Stimulated activated CD4-positive, alpha-beta T cell treated with anti-CD3 and anti-CD28 coated beads, Interleukin-4, amount 100 ng/mL, for 4 hours (primary cell): ENCODE results near the gene FAM149A.
A peak's percentile ranks its signal among the peaks of the same experiment; 100 is the strongest.

Experiments used
- DNase-seq, 2 experiments: peaks; one replicate each; pipeline ENCODE4 v3.0.0-alpha.2; 2020

FAM149A gene

GRCh38 chr4:186159613-186160012 is 55.1 kb downstream of the FAM149A start:
- DNase-seq = no peak

- peak in 1 of 2 experiments; percentile 25 for DNase-seq
Measured at GRCh38 chr4:186161138-186161537, 56.6 kb downstream of the FAM149A start.

- DNase-seq = no peak
Measured at GRCh38 chr4:186166852-186167512, 62.5 kb downstream of the FAM149A start.

DNA sequence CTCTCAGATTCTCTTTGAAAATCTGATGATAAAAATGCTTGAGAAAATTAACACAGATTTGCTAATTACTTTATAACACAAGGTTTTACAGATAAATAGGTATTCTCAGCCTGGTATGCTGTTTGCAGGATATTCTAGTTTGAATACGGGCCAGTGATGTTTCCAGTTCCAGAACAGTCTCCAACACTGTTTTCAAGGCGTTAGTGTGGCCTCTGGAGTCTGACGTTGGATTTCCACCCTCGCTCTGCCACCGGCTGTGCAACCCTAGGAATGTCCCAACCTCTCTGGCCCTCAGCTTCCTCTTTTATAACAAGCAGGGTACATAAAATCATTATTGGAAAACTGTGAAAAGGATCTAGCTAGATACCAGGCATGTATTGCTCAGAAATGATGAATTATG is 63.1 kb downstream of the FAM149A start:
- no peak for DNase-seq

DNA sequence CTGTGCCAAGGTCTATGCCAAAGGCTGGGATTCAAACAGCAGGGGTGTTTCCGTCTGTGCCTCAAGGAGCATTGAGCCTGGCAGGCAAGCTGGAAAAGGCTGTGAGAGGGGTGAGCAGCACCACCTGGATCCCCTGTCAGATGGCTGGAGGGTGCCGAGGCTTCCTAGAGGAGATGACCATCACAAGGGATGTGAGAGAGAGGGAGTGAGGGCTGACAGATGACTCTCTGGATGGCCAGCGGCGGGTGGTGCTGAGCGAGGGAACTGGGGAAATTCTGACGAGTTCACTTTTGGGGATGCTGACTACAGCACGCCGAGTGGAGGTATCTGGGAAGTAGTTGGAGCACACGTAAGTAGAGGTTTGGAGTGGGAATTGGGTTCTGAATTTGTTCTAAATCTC is 64.2 kb downstream of the FAM149A start:
- DNase-seq = no peak

- DNase-seq = no peak
Measured at GRCh38 chr4:186169333-186169944, 64.9 kb downstream of the FAM149A start.

DNA sequence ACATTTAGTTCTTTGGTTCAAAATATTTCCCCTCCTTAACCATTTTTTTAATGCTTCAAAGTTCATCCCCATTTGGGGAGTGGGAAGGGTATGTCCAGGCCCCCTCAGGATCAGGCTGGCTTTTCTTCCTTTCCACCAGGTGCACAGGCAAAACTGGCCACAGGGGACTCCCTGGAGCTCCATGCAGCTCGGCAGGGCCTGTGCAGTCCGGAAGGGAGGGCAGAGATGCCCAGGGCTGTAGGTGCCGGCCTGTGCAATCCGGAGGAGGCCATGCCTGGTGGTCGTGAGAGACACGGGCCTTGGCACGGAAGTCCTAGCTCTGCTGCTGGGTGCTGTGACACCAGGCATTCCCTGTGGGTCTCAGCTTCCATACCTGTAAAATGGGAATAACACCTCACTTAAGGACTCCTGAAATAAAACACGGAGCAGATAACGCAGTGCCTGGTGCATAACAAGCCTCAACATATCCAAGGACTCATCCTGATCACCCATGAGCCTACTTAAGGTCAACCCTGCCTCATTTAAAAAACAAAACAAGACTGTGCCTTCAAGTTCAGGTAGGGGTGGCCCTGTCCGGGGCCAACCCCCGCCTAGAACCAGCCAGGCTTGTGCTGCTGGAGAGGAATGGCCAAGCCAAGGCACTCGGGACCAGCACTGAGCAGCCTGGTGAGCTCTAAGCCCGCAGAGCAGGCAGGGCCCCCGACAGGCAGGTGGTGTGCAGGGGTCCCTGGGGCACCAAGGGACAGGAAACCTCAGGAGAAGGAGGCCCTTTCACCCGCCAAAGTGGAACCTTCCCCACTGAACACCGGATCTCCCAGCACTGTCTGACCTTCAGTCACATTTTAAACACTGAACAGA is 65.7 kb downstream of the FAM149A start:
- DNase-seq = no peak

GRCh38 chr4:186170966-186171365 is 66.5 kb downstream of the FAM149A start:
- DNase-seq = no peak

DNA sequence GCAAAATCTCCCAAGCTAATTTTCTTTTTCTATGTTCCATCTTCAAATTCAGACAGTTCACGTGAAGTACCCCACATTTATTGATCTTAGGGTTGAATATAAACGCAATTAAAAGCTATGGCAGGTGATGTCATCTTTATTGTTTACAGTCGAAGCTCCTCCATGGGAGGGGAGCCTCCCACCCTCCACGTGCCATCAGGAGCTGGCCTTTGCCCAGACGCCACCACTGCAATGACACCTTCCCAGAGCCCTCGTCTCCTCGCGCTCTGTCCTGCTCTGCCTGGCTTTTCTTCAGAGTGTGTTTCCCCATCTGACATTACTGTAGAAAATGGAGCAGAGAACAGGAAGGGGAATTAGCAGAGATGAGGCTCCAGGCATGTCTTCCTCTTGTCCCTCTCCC is 68.0 kb downstream of the FAM149A start:
- no peak for DNase-seq

- DNase-seq = no peak
Measured at GRCh38 chr4:186188107-186188506, 83.6 kb downstream of the FAM149A start.

GRCh38 chr4:186189656-186190055 is 85.2 kb downstream of the FAM149A start:
- DNase-seq = no peak

DNA sequence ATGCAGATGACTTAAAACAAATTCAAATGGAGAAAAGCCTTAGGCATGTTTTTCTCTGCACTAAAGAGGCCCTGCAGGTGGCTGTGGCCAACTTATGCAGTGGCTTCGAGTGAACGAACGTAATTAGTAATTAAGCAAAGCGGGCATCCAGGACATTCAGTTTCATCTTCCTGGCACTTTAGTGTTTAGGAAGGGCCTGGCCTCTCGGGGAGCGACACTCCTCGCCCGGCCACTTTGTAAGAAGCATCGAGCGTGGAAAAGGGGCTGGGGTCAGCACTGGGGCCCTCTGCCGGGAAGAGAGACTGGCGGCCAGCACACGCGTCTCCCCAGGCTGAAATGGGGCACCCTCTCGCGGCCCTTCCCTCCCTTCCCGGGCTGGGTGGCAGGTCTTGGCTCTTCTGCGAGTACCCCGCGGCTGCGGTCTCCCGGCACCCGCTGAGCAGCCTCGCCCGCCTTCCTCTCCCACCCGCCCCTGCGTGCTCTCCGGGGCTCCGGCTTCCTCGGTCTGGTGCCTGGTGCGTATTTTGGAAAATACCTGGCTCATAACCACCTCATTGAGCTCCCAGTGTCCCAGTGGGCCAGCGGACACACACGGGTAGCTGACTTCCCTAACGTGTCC is 86.2 kb downstream of the FAM149A start:
- peak; percentile 38 to 47 for DNase-seq

DNA sequence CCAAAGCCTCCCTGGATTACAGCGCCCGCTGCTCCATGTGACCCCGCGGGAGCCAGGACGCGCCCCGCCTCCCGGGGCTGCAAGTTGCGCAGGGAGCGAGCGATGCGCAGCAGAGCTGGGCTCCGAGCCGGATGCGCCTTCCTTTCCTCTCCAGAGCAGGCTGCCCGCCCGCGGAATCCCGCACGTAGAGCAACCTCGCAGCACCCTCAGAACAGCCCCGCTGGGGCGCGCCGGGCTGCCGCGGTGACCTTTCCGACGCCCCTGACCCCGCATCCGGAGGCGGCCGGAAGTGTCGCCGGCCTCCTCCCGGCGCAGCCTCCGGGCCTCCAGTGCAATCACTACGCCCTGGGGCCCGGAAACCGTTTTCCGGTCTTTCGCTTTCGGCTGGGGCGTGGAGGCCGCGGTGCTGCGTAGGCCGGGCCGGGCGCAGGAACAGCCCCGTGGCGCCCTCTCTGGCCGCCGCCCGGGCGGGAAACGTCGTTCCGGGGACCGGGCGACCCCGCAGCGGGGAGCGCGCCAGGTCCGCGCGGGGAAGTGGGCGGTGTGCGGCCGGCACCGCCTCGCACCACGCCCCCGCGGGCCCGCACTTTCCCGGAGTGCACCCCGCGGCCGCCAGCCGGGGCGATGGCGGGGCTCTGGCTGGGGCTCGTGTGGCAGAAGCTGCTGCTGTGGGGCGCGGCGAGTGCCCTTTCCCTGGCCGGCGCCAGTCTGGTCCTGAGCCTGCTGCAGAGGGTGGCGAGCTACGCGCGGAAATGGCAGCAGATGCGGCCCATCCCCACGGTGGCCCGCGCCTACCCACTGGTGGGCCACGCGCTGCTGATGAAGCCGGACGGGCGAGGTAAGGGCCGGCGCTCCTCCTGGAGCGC is 86.9 kb downstream of the FAM149A start, which contains the start of gene CYP4V2:
TSS of gene CYP4V2 (plus strand) at position 368 of the 866 bp plus-strand sequence. CDS start at position 625, 257 bp downstream.
- DNase-seq = peak; percentile 86

DNA sequence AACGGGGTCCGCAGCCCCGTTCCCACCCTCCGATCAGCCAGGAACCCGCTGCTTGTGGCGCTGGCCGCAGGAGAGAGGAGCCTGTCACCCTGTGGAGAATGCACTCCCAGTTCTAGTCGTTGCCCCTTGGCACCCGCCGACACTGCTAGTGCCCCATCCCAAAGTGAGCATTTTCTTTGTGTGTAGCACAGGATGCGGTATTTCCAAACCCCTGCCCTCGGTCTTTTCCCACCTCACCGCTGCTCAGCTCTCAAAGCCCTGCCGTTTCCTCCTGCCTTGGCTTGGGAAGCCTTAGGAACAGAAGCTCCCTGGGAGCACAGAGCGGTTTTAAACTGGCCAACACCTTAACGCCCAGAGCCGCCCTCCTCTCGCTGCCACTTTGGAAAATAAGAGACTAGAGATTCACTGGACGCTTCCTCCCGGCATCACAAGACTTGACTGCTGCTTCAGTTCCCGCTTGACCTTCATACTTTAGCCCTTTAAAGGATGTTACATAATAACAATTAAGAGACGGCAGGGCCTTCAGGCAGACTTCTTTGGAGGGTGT is 87.6 kb downstream of the FAM149A start:
- peak in 1 of 2 experiments; percentile 11 for DNase-seq

- no peak for DNase-seq
Measured at GRCh38 chr4:186193851-186194250, 89.3 kb downstream of the FAM149A start.

- no peak for DNase-seq
Measured at GRCh38 chr4:186196063-186196462, 91.6 kb downstream of the FAM149A start.

GRCh38 chr4:186200516-186200915 is 96.0 kb downstream of the FAM149A start:
- no peak for DNase-seq

DNA sequence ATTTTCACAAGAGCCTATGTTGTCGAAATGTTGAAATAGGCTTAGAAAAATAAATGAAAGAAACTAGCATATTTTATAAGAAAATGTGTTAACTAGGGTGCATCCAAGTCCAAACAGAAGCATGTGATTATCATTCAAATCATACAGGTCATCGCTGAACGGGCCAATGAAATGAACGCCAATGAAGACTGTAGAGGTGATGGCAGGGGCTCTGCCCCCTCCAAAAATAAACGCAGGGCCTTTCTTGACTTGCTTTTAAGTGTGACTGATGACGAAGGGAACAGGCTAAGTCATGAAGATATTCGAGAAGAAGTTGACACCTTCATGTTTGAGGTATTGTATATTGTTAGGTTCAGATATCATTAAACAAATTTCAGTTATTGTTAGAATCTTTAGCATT is 96.5 kb downstream of the FAM149A start:
- no peak for DNase-seq

DNA sequence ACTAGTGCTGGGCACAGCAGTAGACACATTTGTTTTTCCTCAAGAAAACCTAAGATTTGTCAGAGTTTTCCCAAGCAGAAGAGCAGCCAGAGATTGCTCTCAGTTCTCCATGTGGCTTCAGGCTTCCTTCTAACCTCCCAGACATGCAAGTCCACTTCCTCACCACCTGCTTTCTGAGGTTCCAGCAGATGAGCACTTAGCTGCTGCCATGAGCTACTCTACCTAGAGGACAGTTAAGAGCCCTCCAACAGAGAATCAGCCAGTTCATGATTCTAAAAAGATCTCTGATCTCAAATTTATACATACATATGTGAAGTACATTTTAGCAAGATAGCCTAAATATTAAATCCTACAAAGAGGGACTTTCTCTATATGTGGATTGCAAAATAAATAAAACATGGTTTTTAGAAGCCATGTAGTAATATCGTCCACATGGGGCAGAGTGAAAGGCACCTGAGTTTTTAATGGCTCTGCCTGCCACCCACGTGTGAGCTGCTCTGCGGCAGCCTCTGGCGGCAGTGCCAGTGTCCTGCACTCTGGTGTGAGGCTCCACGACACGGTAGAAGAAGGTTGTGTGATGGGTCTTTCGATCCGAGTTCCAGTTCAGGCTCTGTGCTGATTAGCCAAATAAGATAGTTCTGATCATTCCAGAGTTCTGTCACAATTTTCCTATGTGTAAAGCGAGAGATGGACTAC is 97.2 kb downstream of the FAM149A start:
- peak; percentile 48 to 67 for DNase-seq

DNA sequence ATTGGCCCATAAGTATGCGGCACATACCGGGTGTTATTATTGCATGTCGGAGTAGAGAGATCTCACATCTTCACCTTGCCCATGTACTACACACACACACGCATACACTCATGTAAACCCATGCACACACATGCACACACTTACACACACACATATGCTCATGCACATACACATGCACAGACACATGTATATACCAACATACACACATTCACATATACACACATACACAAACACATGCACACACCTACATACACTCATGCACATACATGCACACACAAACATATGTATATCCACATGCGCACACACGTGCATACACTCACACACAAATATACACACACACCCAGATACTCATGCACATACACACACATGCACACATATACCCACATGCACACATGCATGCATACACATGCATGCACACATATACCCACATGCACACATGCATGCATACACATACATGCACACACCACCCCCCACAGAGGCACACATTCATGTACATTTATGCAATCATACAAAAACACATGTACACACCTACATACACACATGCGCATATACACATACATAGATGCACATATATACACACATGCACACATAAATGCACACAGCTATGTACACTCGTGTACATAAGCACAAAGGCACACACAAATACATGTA is 98.1 kb downstream of the FAM149A start:
- DNase-seq = no peak

DNA sequence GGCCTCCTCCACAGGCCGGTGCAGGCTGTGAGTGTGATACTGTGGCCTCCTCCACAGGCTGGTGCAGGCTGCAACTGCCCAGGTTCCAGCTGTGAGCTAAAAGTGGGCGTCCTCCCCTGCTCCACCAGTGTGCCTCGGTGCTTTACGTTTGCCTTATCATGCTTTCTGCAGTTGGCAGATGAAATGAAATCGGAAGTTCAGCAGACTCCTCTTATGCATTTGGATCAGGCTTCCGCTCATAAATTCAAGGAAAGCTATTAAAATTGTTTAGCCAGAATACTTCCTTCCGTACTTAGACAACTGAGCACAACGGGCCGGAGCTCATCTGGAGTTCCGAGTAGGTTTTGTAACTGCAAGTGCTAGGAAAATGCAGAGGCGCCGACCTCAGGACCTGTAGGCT is 98.9 kb downstream of the FAM149A start:
- no peak for DNase-seq
